HEK293T (cell line): Measurements from ENCODE around the gene ZKSCAN5.

Experiments used
- NFRKB ChIP-seq: fragments of 450-650 bp; IDR thresholded peaks from 2 replicates; pipeline ENCODE4 v1.6.1; 2016; ENCODE audit warnings: mild to moderate bottlenecking, moderate library complexity
- ZNF384 ChIP-seq: fragments of 450-650 bp; IDR thresholded peaks from 2 replicates; pipeline ENCODE4 v1.6.1; 2016

- TF ChIP-seq ZNF384 (no peak), NFRKB (no peak)
Observed at GRCh38 chr7:99456288-99456687, 48.2 kb upstream of the ZKSCAN5 start.
